Suprapubic skin (tissue), 4 donors: ENCODE results near the gene KCNK4. TPM values are rescaled to one million over a fixed set of nuclear protein-coding genes. Genes with fewer than 3 reads are reported as not detected.
"Not testable (repeated sequence)": the region's sequence is repeated elsewhere in the genome, so short reads cannot be mapped to it uniquely, and the experiment has no call there.

ENCODE experiments used
- DNase-seq, 2 donors: peaks; one replicate each; pipeline ENCODE4 v3.0.0-alpha.2; 2019; ENCODE audit warnings: low spot score in 2 of 2
- H3K27ac ChIP-seq: fragments of 200-600 bp; sonication (generic); one replicate; pipeline ENCODE4 v1.5.1; 2019
- H3K27me3 ChIP-seq: fragments of 200-600 bp; sonication (generic); one replicate; pipeline ENCODE4 v1.5.1; 2019
- H3K36me3 ChIP-seq: fragments of 200-600 bp; sonication (generic); one replicate; pipeline ENCODE4 v1.5.1; 2019
- H3K4me1 ChIP-seq: fragments of 200-600 bp; sonication (generic); one replicate; pipeline ENCODE4 v1.5.1; 2019
- H3K4me3 ChIP-seq: fragments of 200-600 bp; sonication (generic); one replicate; pipeline ENCODE4 v1.5.1; 2019; ENCODE audit warnings: mild to moderate bottlenecking
- H3K9me3 ChIP-seq: fragments of 200-600 bp; sonication (generic); one replicate; pipeline ENCODE4 v1.5.1; 2019
- CTCF ChIP-seq, 2 donors: fragments of 200-600 bp in 1 of 2; fragments of 450-650 bp in 1 of 2; sonication (generic) in 1 of 2; IDR thresholded peaks; one replicate each; pipeline ENCODE4 v1.5.1; 2016 to 2019; ENCODE audit warnings: antibody characterized with exemption in 2 of 2, mild to moderate bottlenecking in 1 of 2, moderate library complexity in 1 of 2
- EP300 ChIP-seq: sonication (generic); formaldehyde crosslinking; IDR thresholded peaks from one replicate; pipeline ENCODE4 v1.6.1; 2017; ENCODE audit warnings: antibody characterized with exemption
- POLR2A ChIP-seq, 2 donors: fragments of 450-650 bp; IDR thresholded peaks; one replicate each; pipeline ENCODE4 v1.6.1; 2017; ENCODE audit warnings: antibody characterized with exemption in 2 of 2, mild to moderate bottlenecking in 2 of 2, moderate library complexity in 2 of 2
- POLR2AphosphoS5 ChIP-seq, 3 donors: sonication (generic); formaldehyde crosslinking; IDR thresholded peaks; one replicate each; pipeline ENCODE4 v1.6.1; 2017; ENCODE audit warnings: antibody characterized with exemption in 3 of 3
- WGBS: methylation state at CpG from one replicate; pipeline ENCODE4 v1.1.5; 2018; 5-methylcytosine and 5-hydroxymethylcytosine counted together
- total RNA-seq, 4 donors: library from RNA; depleted of rRNA; stranded (reverse); fragments of >200 nt; gene quantifications; one replicate each; pipeline ENCODE4 v1.1.0, GENCODE V29; 2016

Gene KCNK4
- total RNA-seq, 4 donors from 2014 or later, result not detected

GRCh38 chr11:64313491-64314145, 22.5 kb downstream of the KCNK4 start:
- 21% methylated on average over 10 of the region's 18 CpGs for WGBS
- H3K36me3 ChIP-seq, result peaks cover 22% of the 10 kb centered on the region
- H3K9me3 ChIP-seq, result no peaks in the 10 kb centered on the region
- peak overlapping the region; percentile 50 for H3K27ac ChIP-seq
- H3K4me1 ChIP-seq, result peaks cover 52% of the 10 kb centered on the region
- TF ChIP-seq EP300 (no peak), POLR2A (IDR thresholded peaks at IDR 0.05) (no peak), CTCF (IDR thresholded peaks at IDR 0.05) (no peak), POLR2AphosphoS5 (IDR thresholded peaks at IDR 0.05) (no peak)
- peak in 1 of 2 donors; percentile 85 for DNase-seq
- no peak overlapping the region for H3K4me3 ChIP-seq
- no peaks in the 10 kb centered on the region for H3K27me3 ChIP-seq

GRCh38 chr11:64314146-64314804, 23.2 kb downstream of the KCNK4 start:
- Histone ChIP-seq H3K27ac (peak overlapping the region; percentile 50), H3K9me3 (no peaks in the 10 kb centered on the region), H3K27me3 (no peaks in the 10 kb centered on the region), H3K4me1 (peaks cover 58% of the 10 kb centered on the region), H3K36me3 (peaks cover 22% of the 10 kb centered on the region), H3K4me3 (no peak overlapping the region)
- no peak for DNase-seq
- no peak for TF ChIP-seq POLR2A (IDR thresholded peaks at IDR 0.05)
- no peak for TF ChIP-seq EP300
- TF ChIP-seq POLR2AphosphoS5 (IDR thresholded peaks at IDR 0.05), result no peak
- no peak for TF ChIP-seq CTCF (IDR thresholded peaks at IDR 0.05)
- 80% methylated on average over 14 of the region's 19 CpGs for WGBS

- Histone ChIP-seq H3K27ac (no peak overlapping the region), H3K4me3 (no peak overlapping the region), H3K36me3 (peaks cover 22% of the 10 kb centered on the region), H3K27me3 (no peaks in the 10 kb centered on the region), H3K4me1 (peaks cover 64% of the 10 kb centered on the region), H3K9me3 (no peaks in the 10 kb centered on the region)
- WGBS, result 89% methylated on average over 19 of the region's 24 CpGs
- TF ChIP-seq POLR2AphosphoS5 (IDR thresholded peaks at IDR 0.05) (no peak), POLR2A (IDR thresholded peaks at IDR 0.05) (no peak), CTCF (IDR thresholded peaks at IDR 0.05) (no peak), EP300 (no peak)
- DNase-seq, result no peak
These were observed 23.9 kb downstream of the KCNK4 start for GRCh38 chr11:64314805-64315561.

- not testable (repeated sequence) for H3K27me3 ChIP-seq, H3K9me3 ChIP-seq, H3K4me3 ChIP-seq, DNase-seq, H3K27ac ChIP-seq
- peaks cover 29% of the 10 kb centered on the region for H3K36me3 ChIP-seq
- 83% methylated on average over 20 of the region's 25 CpGs for WGBS
- H3K4me1 ChIP-seq, result peaks cover 63% of the 10 kb centered on the region
These were observed 24.8 kb downstream of the KCNK4 start for GRCh38 chr11:64315667-64316526.

- WGBS, result 17% methylated on average over 11 of the region's 32 CpGs
- Histone ChIP-seq H3K27me3 (no peaks in the 10 kb centered on the region), H3K4me1 (peaks cover 70% of the 10 kb centered on the region), H3K4me3 (peak overlapping the region; percentile 88), H3K36me3 (peaks cover 37% of the 10 kb centered on the region), H3K9me3 (no peaks in the 10 kb centered on the region), H3K27ac (peak overlapping the region; percentile 99)
- TF ChIP-seq CTCF (IDR thresholded peaks at IDR 0.05), result no peak
- no peak for TF ChIP-seq POLR2A (IDR thresholded peaks at IDR 0.05)
- no peak for TF ChIP-seq POLR2AphosphoS5 (IDR thresholded peaks at IDR 0.05)
- TF ChIP-seq EP300, result no peak
- DNase-seq, result no peak
These were observed 25.7 kb downstream of the KCNK4 start for GRCh38 chr11:64316672-64317324.
